ENCODE data around the gene UBE2G1. TPM values are rescaled to one million over a fixed set of nuclear protein-coding genes. Genes with fewer than 3 reads are reported as not detected.

The UBE2G1 gene
- total and polyA plus RNA-seq, 2 of the 8 experiments (the other 6 are each of a cell fraction or from before 2014, with no cell fraction given) = 73.9 to 170 TPM

DNA sequence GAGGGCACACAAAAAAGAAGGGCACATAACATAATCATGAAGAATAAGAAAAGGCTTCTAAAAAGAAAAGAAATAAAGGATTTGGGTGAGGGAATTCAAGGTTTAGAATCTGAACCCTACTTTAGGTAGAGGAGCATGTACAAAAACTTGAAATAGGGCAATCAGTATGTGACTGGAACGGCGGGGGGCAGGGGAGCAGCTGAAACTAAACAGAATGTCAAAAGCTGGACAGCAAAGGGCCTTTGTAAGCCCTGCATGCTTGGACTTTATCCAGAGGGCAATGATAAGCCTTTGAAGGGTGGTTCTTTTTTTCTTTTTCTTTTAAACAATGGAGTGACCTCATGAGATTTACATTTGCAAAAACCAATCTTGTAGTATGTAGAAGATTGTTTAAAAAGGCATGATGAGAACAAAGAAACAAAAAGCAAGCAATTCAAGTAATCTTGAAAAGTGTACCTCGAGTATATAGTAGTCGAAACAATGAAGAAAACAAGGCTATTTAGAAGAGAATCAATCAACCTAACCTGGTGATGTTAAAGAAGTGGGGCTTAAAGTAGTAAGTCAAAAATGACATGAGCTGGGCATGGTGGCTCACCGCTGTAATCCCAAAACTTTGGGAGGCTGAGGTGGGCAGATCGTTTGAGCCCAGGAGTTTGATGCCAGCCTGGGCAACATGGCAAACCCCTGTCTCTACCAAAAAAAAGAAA is 56.0 kb downstream of the UBE2G1 start:
- no peak for DNase-seq (ENCODE audit: low read depth in 1 of 2, low spot score in 2 of 2)
- no peak overlapping the region for H3K18ac ChIP-seq (ENCODE audit: extremely low read depth, low read length)
- CTCF ChIA-PET (ENCODE audit: partially characterized antibody) = interaction anchor here (0.6 kb wide), 2 partner anchors 96 to 670 kb away, joined by 3 read pairs; no protein-coding TSS in a partner anchor

More for the DNA sequence above, 56.0 kb downstream of the UBE2G1 start:
- H3K14ac ChIP-seq (ENCODE audit: insufficient read length) = no peak overlapping the region
- peaks cover 3% of the 10 kb centered on the region; the same call in 1 of the 2 replicates for H3K79me1 ChIP-seq (ENCODE audit: low read depth, low read length)
- H3K36me3 ChIP-seq (ENCODE audit: control insufficient read depth in 2 of 4, insufficient read depth in 4 of 4, low read length in 3 of 4) = peaks cover 0 to 8% (median 3%) of the 10 kb centered on the region in 4 experiments; a peak in 3 of 8 replicates
- no peak overlapping the region for H3K4ac ChIP-seq (replicated peaks; ENCODE audit: insufficient read length, low read depth, low read length)
- H2BK5ac ChIP-seq (ENCODE audit: low read depth, low read length) = no peak overlapping the region
- H2BK12ac ChIP-seq (ENCODE audit: low read depth, low read length) = no peak overlapping the region
- H3K56ac ChIP-seq (replicated peaks; ENCODE audit: insufficient read length, low read depth, low read length) = no peak overlapping the region
- no peak overlapping the region for H3K27ac ChIP-seq (ENCODE audit: low read depth, low read length)
- no peak overlapping the region for H2BK120ac ChIP-seq (replicated peaks; ENCODE audit: low read depth, low read length)
- H2AFZ ChIP-seq (ENCODE audit: low read length) = no peak overlapping the region
- POLR2A ChIA-PET (ENCODE audit: partially characterized antibody) = interaction anchor here (1.0 kb wide), 1 partner anchor 12 kb away, joined by 3 read pairs; no protein-coding TSS in a partner anchor
- no peak overlapping the region for H3K9ac ChIP-seq (replicated peaks in 1 of 4; ENCODE audit: extremely low read depth in 1 of 4, low read depth in 3 of 4, low read length in 3 of 4)
- H3K27me3 ChIP-seq (replicated peaks in 1 of 4; ENCODE audit: control insufficient read depth in 3 of 4, extremely low read depth in 1 of 4, insufficient read depth in 3 of 4, low read length in 3 of 4) = no peaks in the 10 kb centered on the region
- H4K20me1 ChIP-seq (replicated peaks in 1 of 2; ENCODE audit: control insufficient read depth in 1 of 2, insufficient read depth in 2 of 2, low read length in 2 of 2) = peaks cover 5 to 10% of the 10 kb centered on the region in 2 experiments
- H4K8ac ChIP-seq (ENCODE audit: extremely low read depth, insufficient read depth, low read length) = no peak overlapping the region; the same call in 1 of the 2 replicates
- TF ChIP-seq HDAC6 (IDR thresholded peaks at IDR 0.05; ENCODE audit: low read depth, low read length) = no peak
- TF ChIP-seq EZH2 (IDR thresholded peaks at IDR 0.05; ENCODE audit: low read depth, low read length, severe bottlenecking) = no peak
- no peaks in the 10 kb centered on the region; a peak in 1 of 4 replicates for H3K9me3 ChIP-seq (ENCODE audit: insufficient read depth in 2 of 2, low read depth in 1 of 2, low read length in 1 of 2)
- no peak overlapping the region for H2BK15ac ChIP-seq (ENCODE audit: low read length)
- FAIRE-seq = no peak
- peaks cover 19 to 86% of the 10 kb centered on the region in 2 experiments; a peak in 3 of 4 replicates for H3K79me2 ChIP-seq (ENCODE audit: control insufficient read depth in 1 of 2, insufficient read depth in 2 of 2, low read length in 2 of 2)
- no peak overlapping the region for H2BK20ac ChIP-seq (ENCODE audit: low read length)
- WGBS, 2 experiments (ENCODE audit: extremely low coverage in 1 of 2, insufficient coverage in 1 of 2, insufficient read length in 1 of 2, insufficient replicate concordance in 2 of 2, low coverage in 1 of 2, low lambda C conversion rate in 2 of 2, missing lambda C conversion rate in 1 of 2) = 91% methylated on average over 6 of the region's 6 CpGs; no CpG with 5 or more reads in 1 of the 2 experiments
- no peak overlapping the region for H4K5ac ChIP-seq (ENCODE audit: insufficient read length, low read depth, low read length)
- H2AK5ac ChIP-seq (ENCODE audit: low read depth, low read length) = no peak overlapping the region
- no peak overlapping the region for H3K4me3 ChIP-seq (ENCODE audit: extremely low read depth in 1 of 4, insufficient read depth in 2 of 4, low read depth in 3 of 4, low read length in 4 of 4)
- no peak overlapping the region for H4K91ac ChIP-seq (replicated peaks; ENCODE audit: insufficient read length, low read length)
- H3K4me2 ChIP-seq (ENCODE audit: insufficient read depth in 1 of 2, low read depth in 2 of 2, low read length in 2 of 2) = no peak overlapping the region
- no peak overlapping the region for H3K23ac ChIP-seq (ENCODE audit: insufficient read length)
- H3K23me2 ChIP-seq (ENCODE audit: low read depth, low read length) = no peaks in the 10 kb centered on the region
- H3K4me1 ChIP-seq (replicated peaks in 1 of 4; ENCODE audit: control insufficient read depth in 3 of 4, insufficient read depth in 4 of 4, low read length in 3 of 4) = peaks cover 2 to 20% (median 5%) of the 10 kb centered on the region in 4 experiments; a peak in 5 of 7 replicates

Data from H1 (cell line).